ENCODE data around the gene TUBD1. TPM values are rescaled to one million over a fixed set of nuclear protein-coding genes. Genes with fewer than 3 reads are reported as not detected.
A peak's percentile ranks its signal among the peaks of the same experiment; 100 is the strongest.

The TUBD1 gene
- total and polyA plus RNA-seq, 2 of the 13 experiments (the other 11 are each of a cell fraction or from before 2014, with no cell fraction given): 18.2 to 25.9 TPM

- TF ChIP-seq, protein P1, sequence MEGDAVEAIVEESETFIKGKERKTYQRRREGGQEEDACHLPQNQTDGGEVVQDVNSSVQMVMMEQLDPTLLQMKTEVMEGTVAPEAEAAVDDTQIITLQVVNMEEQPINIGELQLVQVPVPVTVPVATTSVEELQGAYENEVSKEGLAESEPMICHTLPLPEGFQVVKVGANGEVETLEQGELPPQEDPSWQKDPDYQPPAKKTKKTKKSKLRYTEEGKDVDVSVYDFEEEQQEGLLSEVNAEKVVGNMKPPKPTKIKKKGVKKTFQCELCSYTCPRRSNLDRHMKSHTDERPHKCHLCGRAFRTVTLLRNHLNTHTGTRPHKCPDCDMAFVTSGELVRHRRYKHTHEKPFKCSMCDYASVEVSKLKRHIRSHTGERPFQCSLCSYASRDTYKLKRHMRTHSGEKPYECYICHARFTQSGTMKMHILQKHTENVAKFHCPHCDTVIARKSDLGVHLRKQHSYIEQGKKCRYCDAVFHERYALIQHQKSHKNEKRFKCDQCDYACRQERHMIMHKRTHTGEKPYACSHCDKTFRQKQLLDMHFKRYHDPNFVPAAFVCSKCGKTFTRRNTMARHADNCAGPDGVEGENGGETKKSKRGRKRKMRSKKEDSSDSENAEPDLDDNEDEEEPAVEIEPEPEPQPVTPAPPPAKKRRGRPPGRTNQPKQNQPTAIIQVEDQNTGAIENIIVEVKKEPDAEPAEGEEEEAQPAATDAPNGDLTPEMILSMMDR (CRISPR knock-in tag; IDR thresholded peaks at IDR 0.05): peak; percentile 68
- no peak for TF ChIP-seq TIGD3 (CRISPR knock-in tag; IDR thresholded peaks at IDR 0.05; ENCODE audit: borderline replicate concordance)
Observed at GRCh38 chr17:59859444-59860025, 33.2 kb downstream of the TUBD1 start (continued).

DNA sequence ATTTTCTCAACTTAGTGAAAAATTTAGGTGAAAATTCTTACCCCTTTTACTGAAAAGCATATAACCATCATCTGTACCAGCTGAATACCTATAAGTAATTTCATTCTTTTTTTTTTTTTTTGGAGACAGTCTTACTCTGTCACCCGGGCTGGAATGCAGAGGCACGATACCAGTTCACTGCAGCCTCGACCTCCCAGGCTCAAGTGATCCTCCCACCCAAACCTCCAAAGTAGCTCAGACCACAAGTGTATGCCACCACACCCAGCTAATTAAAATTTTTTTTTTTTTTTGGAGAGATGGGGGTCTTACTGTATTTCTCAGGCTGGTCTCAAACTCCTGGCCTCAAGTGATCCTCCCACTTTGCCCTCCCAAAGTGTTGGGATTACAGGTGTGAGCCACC is 33.8 kb downstream of the TUBD1 start:
- H3K9me3 ChIP-seq (ENCODE audit: low read length): no peaks in the 10 kb centered on the region
- ChIA-PET CTCF (ENCODE audit: low intra/inter-chr PET ratio, low total read pairs) (interaction anchor here (1.6 to 2.5 kb wide), 2 partner anchors 105 to 112 kb away, joined by 30 to 39 read pairs; no protein-coding TSS in a partner anchor), POLR2A (interaction anchor here (0.6 to 1.7 kb wide), 4 partner anchors 34 to 642 kb away, joined by 3 to 6 read pairs (median 4); partner anchors contain the start of genes PTRH2, RNFT1, RPS6KB1 and TUBD1)
- no peak overlapping the region for H2AFZ ChIP-seq (ENCODE audit: low read length)
- 89% methylated on average over 3 of the region's 3 CpGs for WGBS (ENCODE audit: low lambda C conversion rate)
- no peak overlapping the region for H3K27ac ChIP-seq (ENCODE audit: extremely low read length, insufficient read depth, low read length)
- no TSS peak for BruUV-seq (replicated peaks)
- in situ Hi-C loops (cut with HindIII; ENCODE audit: extremely low pct_ligation_motif_present, low pct_unique_long_range_greater_than_20kb): no loop called here
- no peak for DNase-seq (ENCODE audit: low spot score)
- peaks cover 60% of the 10 kb centered on the region for H3K4me1 ChIP-seq (ENCODE audit: insufficient read depth, low read length)
- H3K79me2 ChIP-seq (ENCODE audit: insufficient read depth, low read length): peaks cover under 1% of the 10 kb centered on the region
- ATAC-seq: no peak
- H3K4me2 ChIP-seq (ENCODE audit: low read depth, low read length): no peak overlapping the region
- TF ChIP-seq, protein P2, sequence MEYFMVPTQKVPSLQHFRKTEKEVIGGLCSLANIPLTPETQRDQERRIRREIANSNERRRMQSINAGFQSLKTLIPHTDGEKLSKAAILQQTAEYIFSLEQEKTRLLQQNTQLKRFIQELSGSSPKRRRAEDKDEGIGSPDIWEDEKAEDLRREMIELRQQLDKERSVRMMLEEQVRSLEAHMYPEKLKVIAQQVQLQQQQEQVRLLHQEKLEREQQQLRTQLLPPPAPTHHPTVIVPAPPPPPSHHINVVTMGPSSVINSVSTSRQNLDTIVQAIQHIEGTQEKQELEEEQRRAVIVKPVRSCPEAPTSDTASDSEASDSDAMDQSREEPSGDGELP (IDR thresholded peaks at IDR 0.05; ENCODE audit: borderline replicate concordance, low read depth): no peak
- TF ChIP-seq ZGPAT (CRISPR knock-in tag; IDR thresholded peaks at IDR 0.05) (no peak), ZNF674 (CRISPR knock-in tag; IDR thresholded peaks at IDR 0.05; ENCODE audit: low read depth) (no peak), GATAD1 (CRISPR knock-in tag; IDR thresholded peaks at IDR 0.05) (no peak), ZNF235 (CRISPR knock-in tag; IDR thresholded peaks at IDR 0.05; ENCODE audit: borderline replicate concordance) (no peak), ATAD3A (CRISPR knock-in tag; IDR thresholded peaks at IDR 0.05) (no peak), ZSCAN9 (CRISPR knock-in tag; IDR thresholded peaks at IDR 0.05; ENCODE audit: borderline replicate concordance) (no peak), CHD2 (IDR thresholded peaks at IDR 0.05; ENCODE audit: low read depth, low read length) (no peak), FOXO1 (CRISPR knock-in tag; IDR thresholded peaks at IDR 0.05) (no peak)
- FAIRE-seq: no peak
- no peak overlapping the region for H3K4me3 ChIP-seq (replicated peaks in 1 of 3; ENCODE audit: insufficient read depth in 1 of 3, low read depth in 2 of 3, low read length in 3 of 3)
- no peak overlapping the region for H3K9ac ChIP-seq (ENCODE audit: insufficient read depth, low read depth, low read length)
- H3K36me3 ChIP-seq (replicated peaks in 1 of 2; ENCODE audit: control insufficient read depth in 1 of 2, insufficient read depth in 2 of 2, low read length in 2 of 2): peaks cover 4 to 13% of the 10 kb centered on the region in 2 experiments
- intact Hi-C loops (cut with micrococcal nuclease; ENCODE audit: unreplicated experiment): loop anchor here (1.0 kb wide), 1 partner anchor 106 kb away; no protein-coding TSS in a partner anchor
- no peaks in the 10 kb centered on the region for H3K27me3 ChIP-seq (ENCODE audit: control insufficient read depth in 1 of 2, insufficient read depth in 2 of 2, low read length in 2 of 2)
- no peaks in the 10 kb centered on the region for H4K20me1 ChIP-seq (ENCODE audit: insufficient read depth, low read length)
